Astrocyte (in vitro differentiated cells and primary cell): ENCODE data around the gene MYL6B. TPM values are rescaled to one million over a fixed set of nuclear protein-coding genes. Genes with fewer than 3 reads are reported as not detected.

Experiments used
- DNase-seq: peaks from one replicate; pipeline ENCODE4 v3.0.0-alpha.2; 2010; ENCODE audit warnings: low read depth
- FAIRE-seq: peaks from 2 replicates; lab custom pipeline; 2011; peaks lifted over from hg19 to GRCh38; lab: Jason Lieb, UNC
- H2AFZ ChIP-seq: 2 replicates; pipeline ENCODE4 v1.6.0; 2012; ENCODE audit warnings: low read depth, low read length, inconsistent platforms
- H3K27ac ChIP-seq: 2 replicates; pipeline ENCODE4 v1.5.1; 2011; ENCODE audit warnings: low read depth, low read length, inconsistent platforms
- H3K27me3 ChIP-seq: 2 replicates; pipeline ENCODE4 v1.6.0; 2011; ENCODE audit warnings: low read length, inconsistent platforms; ENCODE audit not compliant: insufficient read depth
- H3K36me3 ChIP-seq: 2 replicates; pipeline ENCODE4 v1.5.1; 2011; ENCODE audit warnings: low read length, inconsistent platforms; ENCODE audit not compliant: insufficient read depth
- H3K4me1 ChIP-seq: 2 replicates; pipeline ENCODE4 v1.5.1; 2011; ENCODE audit warnings: low read length, inconsistent platforms; ENCODE audit not compliant: insufficient read depth
- H3K4me2 ChIP-seq: 2 replicates; pipeline ENCODE4 v1.6.0; 2012; ENCODE audit warnings: low read length, inconsistent platforms
- H3K4me3 ChIP-seq: 2 replicates; pipeline ENCODE4 v1.5.1; 2011; ENCODE audit warnings: low read depth, mild to moderate bottlenecking, low read length, inconsistent platforms; ENCODE audit not compliant: insufficient read depth
- H3K79me2 ChIP-seq: 2 replicates; pipeline ENCODE4 v1.6.0; 2012; ENCODE audit warnings: mild to moderate bottlenecking, low read length, inconsistent platforms; ENCODE audit not compliant: insufficient read depth
- H3K9ac ChIP-seq: 2 replicates; pipeline ENCODE4 v1.6.0; 2012; ENCODE audit warnings: mild to moderate bottlenecking, low read length, inconsistent platforms
- H3K9me3 ChIP-seq: 2 replicates; pipeline ENCODE4 v1.5.1; 2012; ENCODE audit warnings: low read depth, mild to moderate bottlenecking, low read length, inconsistent platforms; ENCODE audit not compliant: insufficient read depth
- H4K20me1 ChIP-seq: 2 replicates; pipeline ENCODE4 v1.6.0; 2012; ENCODE audit warnings: low read length, inconsistent platforms; ENCODE audit not compliant: insufficient read depth
- H3K27ac Mint-ChIP-seq: one replicate; pipeline ENCODE4 v1.8.0; 2021; ENCODE audit warnings: mild to moderate bottlenecking, mixed read lengths; ENCODE audit not compliant: unreplicated experiment
- H3K27me3 Mint-ChIP-seq: one replicate; pipeline ENCODE4 v1.8.0; 2021; ENCODE audit warnings: low read depth, mixed read lengths; ENCODE audit not compliant: unreplicated experiment
- H3K36me3 Mint-ChIP-seq: one replicate; pipeline ENCODE4 v1.8.0; 2021; ENCODE audit warnings: low read depth, mixed read lengths; ENCODE audit not compliant: unreplicated experiment
- H3K4me1 Mint-ChIP-seq: one replicate; pipeline ENCODE4 v1.8.0; 2021; ENCODE audit warnings: low read depth, mixed read lengths; ENCODE audit not compliant: unreplicated experiment
- H3K4me3 Mint-ChIP-seq: one replicate; pipeline ENCODE4 v1.8.0; 2021; ENCODE audit warnings: mild to moderate bottlenecking, moderate library complexity, mixed read lengths; ENCODE audit not compliant: unreplicated experiment
- H3K9me3 Mint-ChIP-seq: one replicate; pipeline ENCODE4 v1.8.0; 2021; ENCODE audit warnings: mild to moderate bottlenecking, mixed read lengths; ENCODE audit not compliant: unreplicated experiment
- CTCF ChIP-seq: IDR thresholded peaks from 2 replicates; pipeline ENCODE4 v1.5.1; 2011; ENCODE audit warnings: low read depth, mild to moderate bottlenecking, inconsistent platforms, low read length, moderate library complexity; ENCODE audit not compliant: insufficient read depth
- EZH2 ChIP-seq: IDR thresholded peaks from 2 replicates; pipeline ENCODE4 v1.6.1; 2012; ENCODE audit warnings: mild to moderate bottlenecking, low read length, inconsistent platforms; ENCODE audit not compliant: insufficient read depth
- total RNA-seq: library from RNA; stranded (reverse); gene quantifications from 2 replicates; pipeline ENCODE4 v1.2.1, GENCODE V29; 2021

The MYL6B gene
- total RNA-seq, 1 donor from 2014 or later, result 118 TPM

GRCh38 chr12:56126732-56127239, 25.6 kb upstream of the MYL6B start:
- Histone ChIP-seq H3K4me3 (peak overlapping the region; percentile 66), H3K9ac (peak overlapping the region; percentile 74), H3K36me3 (peaks cover 10% of the 10 kb centered on the region), H3K9me3 (no peaks in the 10 kb centered on the region), H3K4me2 (peak overlapping the region; percentile 90), H3K27ac (peak overlapping the region; percentile 59), H2AFZ (no peak overlapping the region), H3K79me2 (peaks cover 43% of the 10 kb centered on the region), H3K27me3 (no peaks in the 10 kb centered on the region), H3K4me1 (peaks cover 13% of the 10 kb centered on the region), H4K20me1 (peaks cover 18% of the 10 kb centered on the region)
- peaks cover 22% of the 10 kb centered on the region for H3K4me1 Mint-ChIP-seq
- DNase-seq (no peak), FAIRE-seq (no peak)
- H3K27me3 Mint-ChIP-seq, result no peaks in the 10 kb centered on the region
- H3K9me3 Mint-ChIP-seq, result no peaks in the 10 kb centered on the region
- TF ChIP-seq CTCF, result no peak
- no peak for TF ChIP-seq EZH2
- H3K4me3 Mint-ChIP-seq, result peak overlapping the region; percentile 98
- H3K36me3 Mint-ChIP-seq, result peaks cover 2% of the 10 kb centered on the region
- H3K27ac Mint-ChIP-seq, result peak overlapping the region; percentile 48

GRCh38 chr12:56127485-56127887, 24.9 kb upstream of the MYL6B start:
- Histone ChIP-seq H3K27ac (peak overlapping the region; percentile 59), H3K9ac (peak overlapping the region; percentile 74), H3K27me3 (no peaks in the 10 kb centered on the region), H3K79me2 (peaks cover 49% of the 10 kb centered on the region), H4K20me1 (peaks cover 19% of the 10 kb centered on the region), H3K4me3 (peak overlapping the region; percentile 66), H3K36me3 (peaks cover 10% of the 10 kb centered on the region), H3K4me1 (peaks cover 13% of the 10 kb centered on the region), H2AFZ (peak overlapping the region; percentile 28), H3K4me2 (peak overlapping the region; percentile 90), H3K9me3 (no peaks in the 10 kb centered on the region)
- H3K36me3 Mint-ChIP-seq, result peaks cover 8% of the 10 kb centered on the region
- H3K4me3 Mint-ChIP-seq, result peak overlapping the region; percentile 98
- TF ChIP-seq CTCF (no peak), EZH2 (no peak)
- H3K27ac Mint-ChIP-seq, result peak overlapping the region; percentile 97
- no peaks in the 10 kb centered on the region for H3K9me3 Mint-ChIP-seq
- no peaks in the 10 kb centered on the region for H3K27me3 Mint-ChIP-seq
- no peak for DNase-seq
- H3K4me1 Mint-ChIP-seq, result peaks cover 22% of the 10 kb centered on the region
- FAIRE-seq, result no peak
